Testis (tissue), 2 donors: ENCODE data around the gene RABGAP1L.

ENCODE experiments used
- CTCF ChIP-seq, 3 experiments: fragments of 450-650 bp in 2 of 3; fragments of 200-600 bp in 1 of 3; sonication (generic) in 1 of 3; IDR thresholded peaks; one replicate each; pipeline ENCODE4 v1.5.1; 2016 to 2019; ENCODE audit warnings: antibody characterized with exemption in 3 of 3, mild to moderate bottlenecking in 2 of 3, moderate library complexity in 1 of 3
- POLR2A ChIP-seq: fragments of 450-650 bp; IDR thresholded peaks from one replicate; pipeline ENCODE4 v1.6.1; 2017; ENCODE audit warnings: antibody characterized with exemption, mild to moderate bottlenecking, moderate library complexity

DNA sequence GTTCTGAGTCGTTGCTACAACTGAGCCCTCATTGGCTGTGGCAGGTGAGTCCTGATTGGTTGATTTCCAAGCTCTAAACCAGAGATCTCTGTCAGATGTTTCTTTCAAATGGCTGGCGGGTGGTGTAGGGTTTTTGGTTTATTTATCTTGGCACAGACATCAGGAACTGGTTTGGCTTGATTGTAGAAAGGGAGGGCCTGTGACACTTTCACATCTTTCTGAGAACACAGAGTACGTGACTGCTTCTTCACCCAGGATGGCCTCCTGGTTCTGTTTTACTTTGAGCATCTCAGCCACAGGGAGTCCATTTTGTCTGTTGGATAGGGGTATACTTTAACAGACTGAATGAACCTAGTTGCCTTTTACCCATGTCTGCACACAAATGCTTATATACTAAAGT, 199.0 kb downstream of the RABGAP1L start:
- TF ChIP-seq CTCF (IDR thresholded peaks at IDR 0.05) (no peak), POLR2A (no peak)
